ENCODE measurements around the gene GABBR2. TPM values are rescaled to one million over a fixed set of nuclear protein-coding genes. Genes with fewer than 3 reads are reported as not detected.

GABBR2 gene
- total RNA-seq, 1 experiment from 2014 or later: not detected

DNA sequence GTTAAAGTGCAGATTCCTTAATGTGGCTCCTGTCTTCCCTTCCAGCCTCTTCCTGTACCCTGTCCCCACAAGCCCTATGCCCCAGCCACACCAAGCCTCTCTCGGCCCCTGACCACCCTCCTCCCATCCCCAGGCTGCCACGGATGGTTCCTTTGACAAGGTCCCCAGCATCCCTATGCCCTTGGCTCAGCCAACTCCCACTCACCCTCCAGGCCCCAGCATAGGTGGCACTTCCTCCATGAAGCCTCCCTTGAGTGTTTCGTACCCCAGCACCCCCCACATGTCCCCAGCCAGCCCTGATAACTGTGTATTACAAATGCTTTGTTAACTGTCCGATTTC is 337.8 kb downstream of the GABBR2 start:
- DNase-seq (ENCODE audit: low read depth): no peak

- no peak for DNase-seq (ENCODE audit: low read depth)
Observed at GRCh38 chr9:98370300-98370975, 338.3 kb downstream of the GABBR2 start.

- no peak for DNase-seq (ENCODE audit: low read depth)
Observed at GRCh38 chr9:98369896-98370295, 338.8 kb downstream of the GABBR2 start.

- DNase-seq (ENCODE audit: low read depth): no peak
Observed at GRCh38 chr9:98369471-98369870, 339.3 kb downstream of the GABBR2 start.

GRCh38 chr9:98369066-98369425 is 339.7 kb downstream of the GABBR2 start:
- no peak for DNase-seq (ENCODE audit: low read depth)

GRCh38 chr9:98368366-98369065 is 340.2 kb downstream of the GABBR2 start:
- DNase-seq (ENCODE audit: low read depth): no peak

DNA sequence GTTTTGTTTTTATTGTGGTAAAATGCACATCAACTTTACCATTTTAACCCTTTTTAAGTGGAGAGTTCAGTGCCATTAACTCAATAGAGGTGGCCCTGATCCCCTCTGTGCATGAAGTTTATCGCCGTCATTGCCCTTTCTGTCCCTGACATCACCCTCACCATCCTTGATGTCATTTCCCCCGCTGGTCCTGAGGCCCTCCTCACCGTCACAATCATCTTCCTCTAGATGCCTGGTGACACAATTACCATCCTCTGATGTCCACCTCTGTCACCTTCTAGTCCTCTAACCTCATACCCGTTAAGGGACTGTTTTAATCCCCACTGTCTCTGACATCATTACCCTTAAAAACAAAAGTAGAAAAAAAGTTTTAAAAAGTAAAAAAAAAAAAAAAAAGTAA is 340.8 kb downstream of the GABBR2 start:
- DNase-seq (ENCODE audit: low read depth): no peak

GRCh38 chr9:98367371-98367900 is 341.3 kb downstream of the GABBR2 start:
- DNase-seq (ENCODE audit: low read depth): no peak

- DNase-seq (ENCODE audit: low read depth): no peak
Observed at GRCh38 chr9:98365781-98366180, 343.0 kb downstream of the GABBR2 start.

DNA sequence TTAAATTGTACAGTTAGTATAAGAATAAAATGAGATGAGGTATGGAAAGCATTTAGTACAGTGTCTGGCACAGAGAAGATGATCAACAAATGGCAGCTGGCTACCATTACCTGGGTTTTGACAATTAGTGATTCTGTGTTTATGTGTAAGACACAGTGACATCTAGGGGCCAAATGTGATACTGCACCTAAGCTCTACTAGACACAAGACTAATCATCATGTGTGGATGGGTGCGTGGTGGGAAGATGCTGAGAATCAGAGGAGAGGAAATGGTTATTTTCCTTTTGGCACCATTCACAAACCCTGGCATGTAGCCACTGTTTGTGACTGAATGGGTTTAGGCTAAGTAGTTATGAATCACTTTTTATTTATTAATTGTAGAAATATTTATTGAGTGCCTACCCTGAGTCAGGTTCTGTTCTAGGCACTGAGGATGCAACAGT is 343.5 kb downstream of the GABBR2 start:
- DNase-seq (ENCODE audit: low read depth): peak; percentile 45

GRCh38 chr9:98364086-98364485 is 344.6 kb downstream of the GABBR2 start:
- DNase-seq (ENCODE audit: low read depth): no peak

DNA sequence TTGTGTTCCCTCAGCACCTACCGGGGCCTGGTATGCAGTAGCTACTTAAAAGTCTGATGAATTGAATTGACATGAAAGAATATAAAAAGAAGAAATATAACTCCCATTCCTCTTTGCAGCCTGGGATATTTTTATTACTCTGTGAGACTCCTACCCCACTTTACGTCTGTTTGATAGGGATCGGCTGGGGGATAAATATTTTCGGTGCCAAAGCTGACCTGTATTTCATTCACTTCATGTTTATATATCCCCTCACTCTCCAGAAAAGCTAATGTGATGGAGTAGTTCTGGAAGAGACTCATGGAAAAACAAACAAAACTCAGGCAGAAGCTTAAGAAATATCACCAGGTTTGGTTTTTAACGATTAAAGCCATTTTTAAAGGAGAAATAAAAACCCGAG is 345.1 kb downstream of the GABBR2 start:
- DNase-seq (ENCODE audit: low read depth): no peak

- no peak for DNase-seq (ENCODE audit: low read depth)
Observed at GRCh38 chr9:98362624-98363252, 346.0 kb downstream of the GABBR2 start.

- no peak for DNase-seq (ENCODE audit: low read depth)
Observed at GRCh38 chr9:98361645-98362044, 347.1 kb downstream of the GABBR2 start.

DNA sequence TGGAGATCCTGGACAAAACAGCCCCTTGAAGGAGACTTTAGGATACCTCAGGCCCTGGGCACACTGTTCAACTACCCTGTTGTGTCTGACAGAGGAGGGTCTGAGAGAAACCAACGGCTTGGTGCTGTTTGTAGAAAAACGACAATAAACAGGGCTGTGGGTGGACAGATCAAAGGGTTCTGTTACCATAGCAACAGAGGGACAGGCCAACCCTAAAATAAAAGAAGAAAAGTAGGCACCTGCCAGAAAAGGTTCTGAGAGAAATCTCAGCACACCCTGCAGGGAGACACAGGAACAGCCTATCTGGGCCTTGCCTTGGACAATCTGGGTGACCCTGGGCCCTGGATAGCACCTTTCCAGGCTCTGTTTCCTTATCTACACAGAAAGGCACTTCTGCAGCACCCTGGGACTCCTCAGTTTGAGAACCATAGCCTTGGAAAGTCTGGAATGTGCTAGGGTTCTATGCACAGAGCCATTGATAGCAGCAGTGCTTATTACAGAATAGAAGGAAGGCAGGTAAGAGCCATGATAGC is 348.5 kb downstream of the GABBR2 start:
- no peak for DNase-seq (ENCODE audit: low read depth)

DNA sequence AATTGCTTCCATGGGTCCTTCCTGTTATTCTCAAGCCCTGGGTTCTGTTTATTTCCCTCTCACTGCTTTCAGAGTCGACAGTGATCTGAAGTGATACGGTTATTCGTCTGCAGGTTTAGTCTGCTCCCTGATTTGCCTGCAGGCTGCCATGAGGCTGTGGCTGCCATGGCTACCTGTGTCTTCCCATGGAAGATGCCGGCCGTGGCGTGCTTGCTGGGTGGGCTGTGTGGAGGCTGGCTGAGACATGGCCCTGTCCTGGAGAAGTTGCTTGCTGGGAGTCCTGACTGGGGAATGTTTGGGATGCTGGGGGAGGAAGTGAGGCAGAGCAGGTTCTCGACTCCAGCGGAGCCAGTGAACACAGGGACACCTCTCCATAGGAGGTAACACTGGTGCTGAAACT is 349.2 kb downstream of the GABBR2 start:
- no peak for DNase-seq (ENCODE audit: low read depth)

DNA sequence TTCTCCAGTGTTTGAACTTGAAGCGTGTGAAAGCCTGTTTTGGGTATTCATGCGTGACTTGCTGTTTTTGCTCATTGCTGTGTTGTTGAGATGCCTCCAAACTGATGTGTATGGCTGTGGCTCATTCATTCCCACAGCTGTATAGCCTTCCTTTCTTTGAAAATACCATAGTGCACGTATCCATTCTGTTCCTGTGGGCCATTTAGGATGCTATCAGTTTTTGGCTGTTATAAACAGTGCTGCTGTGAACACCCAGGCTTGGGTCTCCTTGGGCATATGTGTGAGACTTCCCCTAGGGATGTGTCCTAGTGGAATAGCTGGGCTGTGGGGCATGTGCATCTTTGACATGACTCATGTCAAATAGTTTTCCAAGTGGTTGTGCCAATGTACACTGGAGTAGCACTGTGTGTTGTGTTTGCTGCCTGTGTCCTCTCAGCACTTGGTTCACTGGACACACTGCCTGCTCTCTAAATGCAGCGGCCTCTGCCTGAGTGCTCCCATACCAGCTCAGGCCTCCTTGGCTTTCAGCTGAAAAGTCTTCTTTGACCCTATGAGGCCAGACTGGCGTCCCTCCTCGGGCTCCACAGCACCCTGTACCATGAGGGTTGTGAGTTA is 350.7 kb downstream of the GABBR2 start:
- peak; percentile 32 for DNase-seq (ENCODE audit: low read depth)

DNA sequence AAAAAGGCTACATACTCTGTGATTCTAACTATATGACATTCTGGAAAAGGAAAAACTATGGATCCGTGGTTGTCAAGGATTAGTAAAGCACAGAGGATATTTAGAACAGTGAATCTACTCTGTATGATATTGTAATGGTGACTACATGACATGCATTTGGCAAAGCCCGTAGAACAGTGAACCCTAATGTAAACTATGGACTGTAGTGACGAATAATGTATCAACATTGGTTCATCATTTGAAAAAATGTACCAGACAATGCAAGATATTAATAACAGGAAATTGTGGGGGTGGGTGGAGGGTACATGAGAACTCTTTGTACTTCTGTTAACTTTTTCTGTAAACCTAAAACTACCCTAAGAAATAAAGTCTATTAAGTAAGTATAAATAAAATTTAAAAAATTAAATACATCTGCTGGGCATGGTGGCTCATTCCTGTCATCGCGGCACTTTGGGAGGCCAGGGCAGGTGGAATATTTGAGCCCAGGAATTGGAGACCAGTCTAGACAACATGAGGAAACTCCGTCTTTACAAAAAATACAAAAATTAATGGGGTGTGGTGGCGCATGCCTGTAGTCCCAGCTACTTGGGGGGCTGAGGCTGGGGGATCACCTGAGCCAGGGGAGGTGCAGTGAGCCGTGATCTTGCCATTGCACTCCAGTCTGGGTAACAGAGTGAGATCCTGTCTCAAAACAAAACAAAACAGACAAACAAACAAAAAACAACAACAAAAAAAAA is 351.6 kb downstream of the GABBR2 start:
- DNase-seq (ENCODE audit: low read depth): no peak

DNA sequence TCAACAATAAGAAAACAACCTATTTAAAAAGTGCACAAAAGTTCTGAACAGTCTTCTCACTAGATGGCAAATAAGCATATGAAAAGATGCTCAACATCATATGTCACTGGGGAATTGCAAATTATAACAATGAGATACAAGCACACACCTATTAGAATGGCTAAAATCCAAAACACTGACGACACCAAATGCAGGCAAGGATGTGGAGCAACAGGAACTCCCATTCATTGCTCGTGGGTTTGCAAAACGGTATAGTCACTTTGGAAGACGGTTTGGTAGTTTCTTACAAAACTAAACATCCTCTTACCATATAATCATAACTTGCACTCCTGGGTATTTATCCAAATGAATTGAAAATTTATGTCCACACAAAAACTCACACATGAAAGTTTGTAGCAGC is 352.4 kb downstream of the GABBR2 start:
- DNase-seq (ENCODE audit: low read depth): no peak

DNA sequence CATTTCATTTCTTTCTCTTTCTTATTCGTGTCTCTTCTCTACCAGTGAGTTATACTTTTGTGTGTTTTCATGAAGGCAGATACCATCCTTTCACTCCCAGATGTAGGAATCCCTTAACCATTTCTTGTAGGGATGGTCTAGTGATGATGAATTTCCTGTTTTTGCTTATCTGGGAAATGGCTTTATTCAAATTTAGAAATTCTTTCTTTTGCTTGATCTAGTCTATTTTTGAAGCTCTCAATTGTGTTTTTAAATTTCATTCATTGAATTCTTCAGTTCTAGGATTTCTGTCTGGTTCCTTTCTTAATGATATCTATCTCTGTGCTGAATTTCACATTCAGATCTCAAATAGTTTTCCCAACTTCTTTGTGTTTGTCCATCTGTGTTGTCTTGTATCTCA is 357.4 kb downstream of the GABBR2 start:
- no peak for DNase-seq (ENCODE audit: low read depth)

- DNase-seq (ENCODE audit: low read depth): no peak
Observed at GRCh38 chr9:98347642-98348041, 361.1 kb downstream of the GABBR2 start.

All from LHCN-M2 (cell line).